Natural killer cell (primary cell): ENCODE data around the gene CTSF. TPM values are rescaled to one million over a fixed set of nuclear protein-coding genes. Genes with fewer than 3 reads are reported as not detected.
A peak's percentile ranks its signal among the peaks of the same experiment; 100 is the strongest.
"Not testable (repeated sequence)": the region's sequence is repeated elsewhere in the genome, so short reads cannot be mapped to it uniquely, and the experiment has no call there.

Source experiments
- ATAC-seq, 3 donors: fragments of 150-1000 bp in 2 of 3; fragments of 200-7000 bp in 1 of 3; cut with Tn5 transposase; 1 replicate in 1 of 3; 2 replicates in 2 of 3; pipeline ENCODE4 v1.10.0; 2021; ENCODE audit warnings: mild to moderate bottlenecking in 2 of 3, moderate library complexity in 2 of 3
- DNase-seq, 2 donors: peaks; one replicate each; pipeline versions ENCODE4 v3.0.0 to v3.0.0-alpha.2; 2013 to 2021; ENCODE audit warnings: mixed read lengths in 1 of 2
- H3K27ac ChIP-seq: one replicate; pipeline ENCODE4 v1.5.1; 2013; ENCODE audit warnings: mild to moderate bottlenecking, low read length
- H3K27me3 ChIP-seq: one replicate; pipeline ENCODE4 v1.6.1; 2013; ENCODE audit warnings: low read length; ENCODE audit not compliant: control insufficient read depth, insufficient read depth
- H3K36me3 ChIP-seq: one replicate; pipeline ENCODE4 v1.6.1; 2013; ENCODE audit warnings: low read length; ENCODE audit not compliant: control insufficient read depth, insufficient read depth
- H3K4me1 ChIP-seq: one replicate; pipeline ENCODE4 v1.6.1; 2013; ENCODE audit warnings: low read length; ENCODE audit not compliant: control insufficient read depth, insufficient read depth
- H3K4me3 ChIP-seq: one replicate; pipeline ENCODE4 v1.5.1; 2013; ENCODE audit warnings: low read length
- H3K9me3 ChIP-seq: one replicate; pipeline ENCODE4 v1.6.1; 2013; ENCODE audit warnings: low read length; ENCODE audit not compliant: control insufficient read depth, insufficient read depth
- H3K27ac Mint-ChIP-seq, 2 donors: one replicate each; pipeline ENCODE4 v1.8.0; 2022; ENCODE audit warnings: mild to moderate bottlenecking in 2 of 2, mixed read lengths in 2 of 2, moderate library complexity in 1 of 2
- H3K27me3 Mint-ChIP-seq, 2 donors: one replicate each; pipeline ENCODE4 v1.8.0; 2022; ENCODE audit warnings: low read depth in 2 of 2, mixed read lengths in 2 of 2
- H3K36me3 Mint-ChIP-seq: one replicate; pipeline ENCODE4 v1.8.0; 2022; ENCODE audit warnings: mixed read lengths
- H3K4me1 Mint-ChIP-seq, 2 donors: one replicate each; pipeline ENCODE4 v1.8.0; 2022; ENCODE audit warnings: mixed read lengths in 2 of 2
- H3K4me3 Mint-ChIP-seq: one replicate; pipeline ENCODE4 v1.8.0; 2022; ENCODE audit warnings: mild to moderate bottlenecking, moderate library complexity, mixed read lengths
- H3K9me3 Mint-ChIP-seq, 2 donors: one replicate each; pipeline ENCODE4 v1.8.0; 2022; ENCODE audit warnings: mixed read lengths in 2 of 2
- CTCF ChIP-seq: fragments of 200-600 bp; IDR thresholded peaks from one replicate; pipeline ENCODE4 v1.8.0; 2022; ENCODE audit warnings: antibody characterized with exemption
- WGBS: methylation state at CpG from one replicate; pipeline ENCODE4 v1.1.7; 2013; ENCODE audit warnings: missing lambda C conversion rate; ENCODE audit not compliant: insufficient coverage; 5-methylcytosine and 5-hydroxymethylcytosine counted together
- intact Hi-C: fragments of 100-400 bp; cut with micrococcal nuclease; formaldehyde crosslinking; loops from one replicate; pipeline ENCODE4 v1.14.2; 2022
- total RNA-seq, 4 donors: library from RNA; stranded (reverse); fragments of 120-200 nt in 1 of 4; gene quantifications; one replicate each; pipeline versions ENCODE4 v1.2.3 to v1.2.4, GENCODE V29; 2013 to 2022

CTSF gene
- total RNA-seq, 3 donors from 2014 or later (not counting 1 experiment from before 2014, with no cell fraction given), result 17.1 to 27.0 (median 24.8) TPM

GRCh38 chr11:66545701-66546367 lies 22.6 kb downstream of the CTSF start, which contains the start of gene ZDHHC24:
ZDHHC24 (minus strand) TSS chr11:66546048; CDS start chr11:66546003, 45 bp downstream.
- under 1% methylated on average over 71 of the region's 71 CpGs for WGBS
- peak; percentile 84 to 92 for DNase-seq
- Mint-ChIP-seq H3K4me3 (peak within 1 kb of the TSS; percentile 91), H3K9me3 (no peaks in the 10 kb centered on the region), H3K27me3 (peaks cover 0 to 9% of the 10 kb centered on the region in 2 donors), H3K4me1 (peaks cover 41 to 52% of the 10 kb centered on the region in 2 donors), H3K36me3 (no peaks in the 10 kb centered on the region), H3K27ac (peak within 1 kb of the TSS; percentile 91 to 92)
- H3K9me3 ChIP-seq, result no peaks in the 10 kb centered on the region
- intact Hi-C loops, result loop anchor here (1.0 to 10.0 kb wide), 3 partner anchors 70 to 289 kb away; partner anchors contain the start of gene RBM14
- TF ChIP-seq CTCF, result no peak
- H3K4me3 ChIP-seq, result peak within 1 kb of the TSS; percentile 78
- peaks cover 43% of the 10 kb centered on the region for H3K4me1 ChIP-seq
- peak; percentile 79 to 88 (median 80) for ATAC-seq
- H3K36me3 ChIP-seq, result peaks cover 19% of the 10 kb centered on the region
- peak within 1 kb of the TSS; percentile 90 for H3K27ac ChIP-seq
- H3K27me3 ChIP-seq, result no peaks in the 10 kb centered on the region

GRCh38 chr11:66544952-66545351 lies 23.5 kb downstream of the CTSF start:
- not testable (repeated sequence) for DNase-seq, H3K27me3 ChIP-seq, H3K9me3 Mint-ChIP-seq, H3K27me3 Mint-ChIP-seq, H3K9me3 ChIP-seq, ATAC-seq, H3K36me3 Mint-ChIP-seq
- WGBS, result 65% methylated on average over 14 of the region's 14 CpGs
- Histone ChIP-seq H3K4me1 (peaks cover 43% of the 10 kb centered on the region), H3K36me3 (peaks cover 23% of the 10 kb centered on the region), H3K27ac (peak overlapping the region; percentile 90), H3K4me3 (peak overlapping the region; percentile 78)
- peaks cover 41 to 52% of the 10 kb centered on the region in 2 donors for H3K4me1 Mint-ChIP-seq
- H3K4me3 Mint-ChIP-seq, result peak overlapping the region; percentile 91
- peak overlapping the region; percentile 91 to 92 for H3K27ac Mint-ChIP-seq
- intact Hi-C loops, result loop anchor here (10.0 kb wide), 1 partner anchor 290 kb away; no protein-coding TSS in a partner anchor

GRCh38 chr11:66543263-66544107 lies 24.9 kb downstream of the CTSF start:
- TF ChIP-seq CTCF, result peak; percentile 64
- Mint-ChIP-seq H3K4me1 (peaks cover 41 to 57% of the 10 kb centered on the region in 2 donors), H3K4me3 (peak overlapping the region; percentile 82), H3K36me3 (no peaks in the 10 kb centered on the region), H3K27ac (peak overlapping the region; percentile 91 to 95), H3K9me3 (no peaks in the 10 kb centered on the region), H3K27me3 (peaks cover 0 to 1% of the 10 kb centered on the region in 2 donors)
- Histone ChIP-seq H3K36me3 (peaks cover 37% of the 10 kb centered on the region), H3K4me1 (peaks cover 43% of the 10 kb centered on the region), H3K9me3 (no peaks in the 10 kb centered on the region), H3K27ac (peak overlapping the region; percentile 90), H3K4me3 (no peak overlapping the region), H3K27me3 (no peaks in the 10 kb centered on the region)
- DNase-seq, result peak; percentile 66 to 87
- peak; percentile 61 to 76 (median 75) for ATAC-seq
- intact Hi-C loops, result loop anchor here (10.0 kb wide), 1 partner anchor 291 kb away; no protein-coding TSS in a partner anchor
- WGBS, result 23% methylated on average over 26 of the region's 26 CpGs

- peaks cover 43% of the 10 kb centered on the region for H3K4me1 ChIP-seq
- H3K36me3 ChIP-seq, result peaks cover 39% of the 10 kb centered on the region
- no peak overlapping the region for H3K4me3 ChIP-seq
- H3K36me3 Mint-ChIP-seq, result no peaks in the 10 kb centered on the region
- H3K27ac Mint-ChIP-seq, result peak overlapping the region; percentile 91 to 95
- H3K27me3 ChIP-seq, result no peaks in the 10 kb centered on the region
- H3K9me3 Mint-ChIP-seq, result no peaks in the 10 kb centered on the region
- peaks cover 41 to 57% of the 10 kb centered on the region in 2 donors for H3K4me1 Mint-ChIP-seq
- DNase-seq, result no peak
- H3K27ac ChIP-seq, result no peak overlapping the region
- no peaks in the 10 kb centered on the region for H3K27me3 Mint-ChIP-seq
- peak overlapping the region; percentile 36 for H3K4me3 Mint-ChIP-seq
- no peaks in the 10 kb centered on the region for H3K9me3 ChIP-seq
- no peak for TF ChIP-seq CTCF
- WGBS, result 85% methylated on average over 10 of the region's 10 CpGs
- intact Hi-C loops, result loop anchor here (10.0 kb wide), 1 partner anchor 292 kb away; no protein-coding TSS in a partner anchor
- no peak for ATAC-seq
Observed at GRCh38 chr11:66542362-66542761, 26.0 kb downstream of the CTSF start.
